ENCODE results near the gene GOLGA6L22.
"Not testable (repeated sequence)": the region's sequence is repeated elsewhere in the genome, so short reads cannot be mapped to it uniquely, and the experiment has no call there.

Gene GOLGA6L22

DNA sequence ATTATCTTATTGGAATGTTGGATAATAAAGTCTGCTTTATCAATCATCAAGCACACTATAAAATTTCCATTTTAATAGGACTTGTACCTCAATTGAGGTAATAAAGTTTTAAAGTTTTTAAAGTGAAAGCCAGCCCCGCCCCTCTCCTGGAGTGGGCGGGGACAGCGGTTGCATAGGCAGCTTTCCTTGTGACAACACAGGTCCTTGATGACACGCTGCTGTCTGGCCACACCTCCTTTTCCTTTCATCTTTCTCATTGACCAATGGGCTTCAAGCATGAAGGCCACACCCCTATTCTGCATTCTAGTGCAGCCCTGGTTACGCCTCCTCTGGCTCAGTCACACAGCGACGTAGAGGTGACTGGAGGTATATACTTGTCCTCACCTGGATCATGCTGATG is at the start of gene GOLGA6L22:
Gene GOLGA6L22 (plus strand): TSS at position 301 of the 400 bp plus-strand sequence. CDS start 91 bp downstream, at position 392.
- H3K36me3 Mint-ChIP-seq (ENCODE audit: insufficient read depth); H3K9me3 Mint-ChIP-seq; DNase-seq (ENCODE audit: low spot score in 2 of 2); H3K27me3 Mint-ChIP-seq; ATAC-seq (replicated peaks; ENCODE audit: extremely low read depth, poor library complexity, severe bottlenecking); H3K4me3 Mint-ChIP-seq; H3K27ac Mint-ChIP-seq (ENCODE audit: low read depth); H3K4me1 Mint-ChIP-seq: not testable (repeated sequence)

DNA sequence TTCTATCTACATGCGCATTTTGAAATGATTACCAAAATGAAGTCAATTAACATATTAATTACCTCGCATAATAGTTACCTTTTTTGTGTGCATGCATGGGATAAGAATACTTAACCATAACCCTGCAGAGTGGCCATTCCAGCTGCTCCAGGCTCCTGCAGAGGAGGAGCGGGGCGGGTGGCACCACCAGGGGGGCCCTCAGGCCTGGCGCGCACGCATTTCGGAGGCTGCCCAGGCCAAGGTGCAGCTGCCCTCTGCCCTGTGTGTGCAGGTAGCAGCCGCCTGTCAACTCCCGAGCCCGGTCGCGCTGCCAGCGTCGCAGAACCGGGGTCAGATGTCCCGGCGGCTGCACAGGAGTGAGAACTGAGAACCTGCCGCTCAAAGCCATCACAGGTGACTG is 41.4 kb upstream of the GOLGA6L22 start:
- not testable (repeated sequence) for H3K36me3 Mint-ChIP-seq (ENCODE audit: insufficient read depth); DNase-seq (ENCODE audit: low spot score in 2 of 2); H3K9me3 Mint-ChIP-seq; ATAC-seq (replicated peaks; ENCODE audit: extremely low read depth, poor library complexity, severe bottlenecking); H3K27ac Mint-ChIP-seq (ENCODE audit: low read depth); H3K4me3 Mint-ChIP-seq; H3K27me3 Mint-ChIP-seq; H3K4me1 Mint-ChIP-seq

- not testable (repeated sequence) for H3K36me3 Mint-ChIP-seq (ENCODE audit: insufficient read depth); H3K27ac Mint-ChIP-seq (ENCODE audit: low read depth); H3K4me3 Mint-ChIP-seq; H3K9me3 Mint-ChIP-seq; H3K27me3 Mint-ChIP-seq; H3K4me1 Mint-ChIP-seq; ATAC-seq (replicated peaks; ENCODE audit: extremely low read depth, poor library complexity, severe bottlenecking); DNase-seq (ENCODE audit: low spot score in 2 of 2)
Measured at GRCh38 chr15:22417795-22418194, 40.9 kb upstream of the GOLGA6L22 start.

DNA sequence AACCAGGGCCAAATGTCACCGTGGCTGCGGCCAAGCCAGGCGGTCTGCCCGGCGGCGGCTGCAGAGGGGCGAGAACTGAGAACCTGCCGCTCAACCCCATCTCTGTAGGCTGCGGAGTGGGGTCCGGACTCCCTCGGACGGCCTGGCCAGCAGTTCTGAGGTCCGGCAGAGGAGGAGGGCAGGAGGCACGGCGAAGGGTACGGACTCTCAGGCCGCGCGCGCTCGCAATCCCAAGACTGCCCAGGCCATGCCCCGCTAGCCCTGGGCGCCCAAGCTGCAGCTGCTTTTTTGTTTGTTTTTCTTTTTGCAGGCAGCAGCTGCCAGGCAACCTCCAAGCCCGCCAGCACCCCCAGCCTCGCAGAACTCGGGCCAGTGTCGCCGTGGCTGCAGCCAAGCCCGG is 40.5 kb upstream of the GOLGA6L22 start:
- H3K4me1 Mint-ChIP-seq; H3K36me3 Mint-ChIP-seq (ENCODE audit: insufficient read depth); H3K4me3 Mint-ChIP-seq; H3K27ac Mint-ChIP-seq (ENCODE audit: low read depth); DNase-seq (ENCODE audit: low spot score in 2 of 2); ATAC-seq (replicated peaks; ENCODE audit: extremely low read depth, poor library complexity, severe bottlenecking); H3K27me3 Mint-ChIP-seq; H3K9me3 Mint-ChIP-seq: not testable (repeated sequence)

- not testable (repeated sequence) for H3K4me1 Mint-ChIP-seq; H3K9me3 Mint-ChIP-seq; H3K36me3 Mint-ChIP-seq (ENCODE audit: insufficient read depth); DNase-seq (ENCODE audit: low spot score in 2 of 2); H3K4me3 Mint-ChIP-seq; H3K27me3 Mint-ChIP-seq; ATAC-seq (replicated peaks; ENCODE audit: extremely low read depth, poor library complexity, severe bottlenecking); H3K27ac Mint-ChIP-seq (ENCODE audit: low read depth)
Measured at GRCh38 chr15:22418666-22419065, 40.0 kb upstream of the GOLGA6L22 start.

DNA sequence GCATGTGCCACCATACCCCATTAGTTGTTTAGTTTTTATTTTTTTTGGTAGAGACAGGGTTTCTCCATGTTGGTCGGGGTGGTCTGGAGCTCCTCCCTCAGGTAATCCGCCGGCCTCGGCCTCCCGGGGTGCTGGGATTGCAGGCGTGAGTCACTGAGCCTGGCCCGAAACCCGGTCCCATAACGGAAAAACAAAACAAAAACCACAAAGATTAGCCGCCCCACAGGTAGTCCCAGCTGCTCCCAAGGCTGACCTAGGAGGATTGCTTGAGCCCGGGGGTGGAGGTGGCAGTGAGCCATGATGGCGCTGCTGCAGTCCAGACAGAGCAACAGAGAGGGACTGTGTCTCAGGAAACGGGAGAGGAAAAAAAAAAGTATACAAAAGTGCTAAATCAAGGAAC is 38.4 kb upstream of the GOLGA6L22 start:
- not testable (repeated sequence) for H3K27ac Mint-ChIP-seq (ENCODE audit: low read depth); DNase-seq (ENCODE audit: low spot score in 2 of 2); H3K27me3 Mint-ChIP-seq; H3K4me1 Mint-ChIP-seq; ATAC-seq (replicated peaks; ENCODE audit: extremely low read depth, poor library complexity, severe bottlenecking); H3K4me3 Mint-ChIP-seq; H3K9me3 Mint-ChIP-seq; H3K36me3 Mint-ChIP-seq (ENCODE audit: insufficient read depth)

GRCh38 chr15:22429426-22429825 is 29.3 kb upstream of the GOLGA6L22 start:
- not testable (repeated sequence) for H3K4me1 Mint-ChIP-seq; ATAC-seq (replicated peaks; ENCODE audit: extremely low read depth, poor library complexity, severe bottlenecking); H3K27me3 Mint-ChIP-seq; DNase-seq (ENCODE audit: low spot score in 2 of 2); H3K27ac Mint-ChIP-seq (ENCODE audit: low read depth); H3K36me3 Mint-ChIP-seq (ENCODE audit: insufficient read depth); H3K9me3 Mint-ChIP-seq; H3K4me3 Mint-ChIP-seq

GRCh38 chr15:22431687-22432086 is 27.0 kb upstream of the GOLGA6L22 start:
- not testable (repeated sequence) for DNase-seq (ENCODE audit: low spot score in 2 of 2); H3K4me1 Mint-ChIP-seq; H3K9me3 Mint-ChIP-seq; H3K4me3 Mint-ChIP-seq; ATAC-seq (replicated peaks; ENCODE audit: extremely low read depth, poor library complexity, severe bottlenecking); H3K27ac Mint-ChIP-seq (ENCODE audit: low read depth); H3K36me3 Mint-ChIP-seq (ENCODE audit: insufficient read depth); H3K27me3 Mint-ChIP-seq

DNA sequence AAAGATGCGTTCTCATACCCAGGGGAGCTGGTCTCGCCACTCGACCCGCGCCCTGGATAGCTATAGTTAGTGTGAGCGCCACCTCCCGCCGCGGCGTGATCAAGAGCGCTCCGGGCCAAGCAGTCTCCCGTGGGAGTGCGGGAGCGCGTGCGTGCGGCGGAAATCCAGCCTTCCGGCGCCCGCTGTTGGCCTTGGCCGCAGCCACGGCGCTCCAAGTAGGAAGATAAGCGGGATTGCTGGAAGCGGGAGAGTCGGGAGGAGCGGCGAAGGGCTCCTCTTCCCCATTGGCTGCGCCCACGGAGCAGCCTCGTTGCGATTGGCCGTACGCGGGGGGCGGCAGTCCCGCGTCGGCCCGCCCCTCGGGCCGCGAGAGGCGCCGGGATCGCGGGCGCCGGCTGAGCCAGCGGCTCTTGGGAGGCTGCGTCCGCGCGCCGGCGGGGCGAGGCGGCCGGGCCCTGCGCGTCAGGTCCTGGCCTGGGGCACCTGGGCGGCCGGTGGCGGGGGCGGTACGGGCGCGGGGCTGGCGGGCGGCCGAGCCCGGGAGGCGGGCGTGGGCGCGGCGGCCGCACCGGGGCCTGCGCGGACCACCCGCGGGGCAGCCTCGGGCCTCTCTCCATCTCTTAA is 35.9 kb downstream of the GOLGA6L22 start:
- not testable (repeated sequence) for H3K9me3 Mint-ChIP-seq; H3K4me1 Mint-ChIP-seq; H3K36me3 Mint-ChIP-seq (ENCODE audit: insufficient read depth); H3K27me3 Mint-ChIP-seq; H3K27ac Mint-ChIP-seq (ENCODE audit: low read depth)
- DNase-seq (ENCODE audit: low spot score in 2 of 2) (peak in 1 of 2 donors; percentile 13), ATAC-seq (replicated peaks; ENCODE audit: extremely low read depth, poor library complexity, severe bottlenecking) (peak; percentile 46)
- H3K4me3 Mint-ChIP-seq = peak overlapping the region; percentile 61

- H3K9me3 Mint-ChIP-seq; ATAC-seq (replicated peaks; ENCODE audit: extremely low read depth, poor library complexity, severe bottlenecking); H3K4me3 Mint-ChIP-seq; DNase-seq (ENCODE audit: low spot score in 2 of 2); H3K27ac Mint-ChIP-seq (ENCODE audit: low read depth); H3K36me3 Mint-ChIP-seq (ENCODE audit: insufficient read depth); H3K27me3 Mint-ChIP-seq; H3K4me1 Mint-ChIP-seq: not testable (repeated sequence)
Measured at GRCh38 chr15:22497200-22497599, 38.5 kb downstream of the GOLGA6L22 start.

DNA sequence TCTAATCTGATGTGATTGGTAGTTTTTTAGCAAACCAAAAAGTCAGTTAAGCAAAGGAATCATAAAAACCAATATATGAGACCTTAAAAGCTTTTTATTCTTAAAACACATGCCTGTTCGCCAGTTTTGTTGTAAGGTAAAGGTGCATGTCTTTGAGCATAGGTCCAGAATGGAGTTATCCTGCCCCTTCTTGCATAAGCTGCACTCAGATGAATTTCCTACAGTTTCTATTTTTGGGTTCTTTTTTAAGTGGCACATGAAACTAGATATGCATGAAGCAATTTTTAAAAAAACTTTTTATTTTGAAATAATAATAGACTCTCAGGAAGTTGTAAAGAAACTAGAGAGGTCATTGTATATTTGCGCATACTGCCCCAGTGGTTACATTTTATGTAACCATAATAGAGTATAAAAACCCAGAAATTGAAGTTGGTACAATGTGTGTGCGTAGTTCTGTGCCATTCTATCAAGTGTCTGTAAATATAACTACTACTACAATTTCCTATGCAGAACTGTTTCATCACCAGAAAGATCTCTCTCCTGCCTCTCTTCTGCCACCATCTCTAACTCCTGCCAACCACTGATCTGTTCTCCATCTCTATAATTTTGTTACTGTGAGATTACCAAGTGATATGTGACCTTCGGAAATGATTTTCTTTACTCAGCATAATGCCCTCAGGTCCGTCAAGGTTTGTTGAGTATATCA is 39.7 kb downstream of the GOLGA6L22 start:
- H3K4me1 Mint-ChIP-seq; H3K4me3 Mint-ChIP-seq; ATAC-seq (replicated peaks; ENCODE audit: extremely low read depth, poor library complexity, severe bottlenecking); H3K36me3 Mint-ChIP-seq (ENCODE audit: insufficient read depth); H3K27ac Mint-ChIP-seq (ENCODE audit: low read depth); H3K27me3 Mint-ChIP-seq; H3K9me3 Mint-ChIP-seq; DNase-seq (ENCODE audit: low spot score in 2 of 2): not testable (repeated sequence)

GRCh38 chr15:22502272-22502671 is 43.6 kb downstream of the GOLGA6L22 start:
- ATAC-seq (replicated peaks; ENCODE audit: extremely low read depth, poor library complexity, severe bottlenecking); H3K27ac Mint-ChIP-seq (ENCODE audit: low read depth); H3K36me3 Mint-ChIP-seq (ENCODE audit: insufficient read depth): not testable (repeated sequence)

DNA sequence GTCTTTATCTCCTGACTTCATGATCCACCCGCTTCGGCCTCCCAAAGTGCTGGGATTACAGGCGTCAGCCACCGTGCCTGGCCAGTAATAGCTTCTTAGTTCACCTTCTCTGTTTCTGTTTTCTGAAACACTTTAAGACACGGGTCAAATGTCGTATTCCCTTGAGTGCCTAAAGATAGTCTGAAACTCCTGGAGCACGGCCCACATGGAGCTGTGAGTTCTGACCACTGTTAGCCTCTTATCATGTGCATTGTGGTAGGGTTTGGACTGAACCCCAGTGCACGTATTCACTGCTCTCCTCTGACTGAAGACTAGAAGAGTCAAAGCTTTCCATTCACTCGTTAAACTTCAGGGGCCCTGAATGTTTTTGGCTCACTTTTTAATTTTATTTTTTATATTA is 48.3 kb downstream of the GOLGA6L22 start:
- not testable (repeated sequence) for H3K27ac Mint-ChIP-seq (ENCODE audit: low read depth); H3K27me3 Mint-ChIP-seq; H3K4me1 Mint-ChIP-seq; DNase-seq (ENCODE audit: low spot score in 2 of 2); H3K4me3 Mint-ChIP-seq; ATAC-seq (replicated peaks; ENCODE audit: extremely low read depth, poor library complexity, severe bottlenecking); H3K36me3 Mint-ChIP-seq (ENCODE audit: insufficient read depth); H3K9me3 Mint-ChIP-seq

More at GRCh38 chr15:22502272-22502671, 43.6 kb downstream of the GOLGA6L22 start:
- H3K9me3 Mint-ChIP-seq; H3K4me3 Mint-ChIP-seq; H3K4me1 Mint-ChIP-seq; H3K27me3 Mint-ChIP-seq; DNase-seq (ENCODE audit: low spot score in 2 of 2): not testable (repeated sequence)

Measured in central memory CD8-positive, alpha-beta T cell (primary cell).